CD4-positive, alpha-beta T cell treated with Interleukin-2 at 100 ng/mL for 4 hours (primary cell): Measurements from ENCODE around the gene DCAF8.

Experiments used
- DNase-seq: peaks from one replicate; pipeline ENCODE4 v3.0.0-alpha.2; 2020; ENCODE audit warnings: low spot score

DCAF8 gene

GRCh38 chr1:160225345-160225744, 37.0 kb downstream of the DCAF8 start:
- DNase-seq = no peak

GRCh38 chr1:160224606-160225005, 37.7 kb downstream of the DCAF8 start:
- DNase-seq = no peak

- DNase-seq = no peak
Measured at GRCh38 chr1:160222546-160222945, 39.8 kb downstream of the DCAF8 start.

GRCh38 chr1:160221089-160221488, 41.3 kb downstream of the DCAF8 start:
- DNase-seq = no peak

- no peak for DNase-seq
Measured at GRCh38 chr1:160220301-160220700, 42.0 kb downstream of the DCAF8 start.

GRCh38 chr1:160219062-160219929, 43.1 kb downstream of the DCAF8 start:
- DNase-seq = no peak

- DNase-seq = no peak
Measured at GRCh38 chr1:160217481-160218051, 44.8 kb downstream of the DCAF8 start.

GRCh38 chr1:160216301-160216700, 46.0 kb downstream of the DCAF8 start:
- DNase-seq = no peak

- no peak for DNase-seq
Measured at GRCh38 chr1:160214481-160215140, 47.7 kb downstream of the DCAF8 start.

- DNase-seq = no peak
Measured at GRCh38 chr1:160211046-160211790, 51.1 kb downstream of the DCAF8 start.

GRCh38 chr1:160210561-160210960, 51.8 kb downstream of the DCAF8 start:
- DNase-seq = no peak

GRCh38 chr1:160209321-160210046, 52.9 kb downstream of the DCAF8 start:
- DNase-seq = no peak

GRCh38 chr1:160208557-160209320, 53.6 kb downstream of the DCAF8 start:
- no peak for DNase-seq

- no peak for DNase-seq
Measured at GRCh38 chr1:160207771-160208556, 54.4 kb downstream of the DCAF8 start.

GRCh38 chr1:160207118-160207650, 55.2 kb downstream of the DCAF8 start:
- DNase-seq = no peak

- no peak for DNase-seq
Measured at GRCh38 chr1:160206421-160207117, 55.8 kb downstream of the DCAF8 start.

- peak; percentile 64 for DNase-seq
Measured at GRCh38 chr1:160206036-160206389, 56.3 kb downstream of the DCAF8 start.

GRCh38 chr1:160205242-160206035, 56.9 kb downstream of the DCAF8 start, which contains the start of gene PEA15:
Gene PEA15, plus strand, starts transcription at chr1:160205384. Its CDS starts 6,161 bp downstream, at chr1:160211545.
- peak; percentile 66 for DNase-seq
